ENCODE results near the gene MYO19.
"Not testable (repeated sequence)": the region's sequence is repeated elsewhere in the genome, so short reads cannot be mapped to it uniquely, and the experiment has no call there.

GRCh38 chr17:36452888-36453287 is 81.8 kb downstream of the MYO19 start:
- not testable (repeated sequence) for TF ChIP-seq CTCF, POLR2A, POLR2AphosphoS5 (IDR thresholded peaks at IDR 0.05)

All from stomach (tissue), 4 donors.